ENCODE results near the gene FCRL2. TPM values are rescaled to one million over a fixed set of nuclear protein-coding genes. Genes with fewer than 3 reads are reported as not detected.

Gene FCRL2
- total RNA-seq, 1 experiment from 2014 or later: not detected

- intact Hi-C loops (cut with micrococcal nuclease; ENCODE audit: unreplicated experiment): no loop called here
Measured at GRCh38 chr1:157819215-157819614, 42.3 kb upstream of the FCRL2 start.

GRCh38 chr1:157813269-157813668 lies 36.3 kb upstream of the FCRL2 start:
- H3F3A ChIP-seq (ENCODE audit: insufficient read depth, low read depth): no peaks in the 10 kb centered on the region
- no peaks in the 10 kb centered on the region for H3K9me3 ChIP-seq (ENCODE audit: insufficient read depth, low read depth)
- H3K27ac ChIP-seq: no peak overlapping the region
- H3K4me1 ChIP-seq (replicated peaks; ENCODE audit: insufficient read depth): no peaks in the 10 kb centered on the region
- H3K4me2 ChIP-seq: no peak overlapping the region
- DNase-seq: no peak
- no peak overlapping the region for H2AFZ ChIP-seq
- no peaks in the 10 kb centered on the region for H3K9me2 ChIP-seq (ENCODE audit: insufficient read depth)
- H3K36me3 ChIP-seq (ENCODE audit: low read depth): no peaks in the 10 kb centered on the region
- POLR2A ChIA-PET (ENCODE audit: unreplicated experiment): no interaction called here
- no peak for TF ChIP-seq CTCF (conservative IDR thresholded peaks at IDR 0.05)
- TF ChIP-seq EZH2 (IDR thresholded peaks at IDR 0.05; ENCODE audit: low read depth): no peak
- intact Hi-C loops (cut with micrococcal nuclease; ENCODE audit: unreplicated experiment): no loop called here
- no peaks in the 10 kb centered on the region for H3K27me3 ChIP-seq (ENCODE audit: insufficient read depth, low read depth)
- CTCF ChIA-PET: no interaction called here
- BruUV-seq (replicated peaks): no TSS peak
- no peaks in the 10 kb centered on the region for H4K20me1 ChIP-seq (ENCODE audit: insufficient read depth)
- no peak overlapping the region for H3K4me3 ChIP-seq
- no peaks in the 10 kb centered on the region for H3K79me2 ChIP-seq (ENCODE audit: low read depth)

More at GRCh38 chr1:157819215-157819614, 42.3 kb upstream of the FCRL2 start:
- no peak overlapping the region for H3K27ac ChIP-seq
- BruUV-seq (replicated peaks): no TSS peak
- no peak for DNase-seq
- H3K9me2 ChIP-seq (ENCODE audit: insufficient read depth): no peaks in the 10 kb centered on the region
- no peak overlapping the region for H2AFZ ChIP-seq
- TF ChIP-seq EZH2 (IDR thresholded peaks at IDR 0.05; ENCODE audit: low read depth) (no peak), CTCF (conservative IDR thresholded peaks at IDR 0.05) (no peak)
- peaks cover 31% of the 10 kb centered on the region for H3K27me3 ChIP-seq (ENCODE audit: insufficient read depth, low read depth)
- no peaks in the 10 kb centered on the region for H3K79me2 ChIP-seq (ENCODE audit: low read depth)
- H3K36me3 ChIP-seq (ENCODE audit: low read depth): no peaks in the 10 kb centered on the region
- H3K4me2 ChIP-seq: no peak overlapping the region
- no peaks in the 10 kb centered on the region for H3K4me1 ChIP-seq (replicated peaks; ENCODE audit: insufficient read depth)
- CTCF ChIA-PET: no interaction called here
- H4K20me1 ChIP-seq (ENCODE audit: insufficient read depth): no peaks in the 10 kb centered on the region; the same call in 1 of the 2 replicates
- POLR2A ChIA-PET (ENCODE audit: unreplicated experiment): no interaction called here
- no peaks in the 10 kb centered on the region for H3F3A ChIP-seq (ENCODE audit: insufficient read depth, low read depth)
- H3K4me3 ChIP-seq: no peak overlapping the region
- H3K9me3 ChIP-seq (ENCODE audit: insufficient read depth, low read depth): no peaks in the 10 kb centered on the region; the same call in 1 of the 2 replicates

GRCh38 chr1:157806431-157807149 lies 29.7 kb upstream of the FCRL2 start:
- Histone ChIP-seq H3K4me1 (replicated peaks; ENCODE audit: insufficient read depth) (no peaks in the 10 kb centered on the region), H3K27ac (no peak overlapping the region), H2AFZ (no peak overlapping the region), H3K79me2 (ENCODE audit: low read depth) (no peaks in the 10 kb centered on the region), H3K9me2 (ENCODE audit: insufficient read depth) (no peaks in the 10 kb centered on the region), H3K9me3 (ENCODE audit: insufficient read depth, low read depth) (no peaks in the 10 kb centered on the region), H3K27me3 (ENCODE audit: insufficient read depth, low read depth) (peaks cover 8% of the 10 kb centered on the region; the same call in 1 of the 2 replicates), H3K4me2 (no peak overlapping the region), H4K20me1 (ENCODE audit: insufficient read depth) (no peaks in the 10 kb centered on the region), H3K4me3 (no peak overlapping the region), H3K36me3 (ENCODE audit: low read depth) (no peaks in the 10 kb centered on the region), H3F3A (ENCODE audit: insufficient read depth, low read depth) (no peaks in the 10 kb centered on the region)
- DNase-seq: no peak
- BruUV-seq (replicated peaks): no TSS peak
- intact Hi-C loops (cut with micrococcal nuclease; ENCODE audit: unreplicated experiment): no loop called here
- ChIA-PET POLR2A (ENCODE audit: unreplicated experiment) (no interaction called here), CTCF (no interaction called here)
- no peak for TF ChIP-seq EZH2 (IDR thresholded peaks at IDR 0.05; ENCODE audit: low read depth)
- no peak for TF ChIP-seq CTCF (conservative IDR thresholded peaks at IDR 0.05)
